BJ (cell line): Measurements from ENCODE around the gene KCNK1. TPM values are rescaled to one million over a fixed set of nuclear protein-coding genes. Genes with fewer than 3 reads are reported as not detected.

Experiments
- CTCF ChIA-PET: fragments of 350-600 bp; formaldehyde crosslinking; extraction: SDS; loops from one replicate; lab custom pipeline; 2021; ENCODE audit warnings: antibody characterized with exemption, inconsistent platforms; lab: Yijun Ruan, JAX
- POLR2A ChIA-PET: fragments of 300-600 bp; sonication (Branson Sonifier 250); formaldehyde crosslinking; extraction: SDS; loops from one replicate; lab custom pipeline; 2021; ENCODE audit warnings: antibody characterized with exemption; lab: Charles Lee
- DNase-seq: peaks from one replicate; pipeline ENCODE4 v3.0.0-alpha.2; 2011; ENCODE audit warnings: low read depth
- H3K27me3 ChIP-seq: 2 replicates; pipeline ENCODE4 v1.6.0; 2011; ENCODE audit warnings: low read length; ENCODE audit not compliant: control insufficient read depth, insufficient read depth
- H3K36me3 ChIP-seq: 2 replicates; pipeline ENCODE4 v1.5.1; 2011; ENCODE audit warnings: low read length; ENCODE audit not compliant: control insufficient read depth, insufficient read depth
- H3K4me3 ChIP-seq: 2 replicates; pipeline ENCODE4 v1.5.1; 2011; ENCODE audit warnings: low read depth, mild to moderate bottlenecking, control low read depth, low read length
- polyA plus RNA-seq: library from polyadenylated mRNA; depleted of rRNA; stranded (reverse); fragments of >200 nt; gene quantifications from 2 replicates; pipeline ENCODE4 v1.2.3, GENCODE V29; 2011
- TF ChIP-seq, protein P1 (sequence below): IDR thresholded peaks from 2 replicates; pipeline ENCODE4 v1.5.1; 2011; ENCODE audit warnings: low read depth, mild to moderate bottlenecking, control low read depth, inconsistent platforms, low read length, moderate library complexity; ENCODE audit not compliant: insufficient read depth

The KCNK1 gene
- polyA plus RNA-seq, 1 experiment = 3.0 TPM

DNA sequence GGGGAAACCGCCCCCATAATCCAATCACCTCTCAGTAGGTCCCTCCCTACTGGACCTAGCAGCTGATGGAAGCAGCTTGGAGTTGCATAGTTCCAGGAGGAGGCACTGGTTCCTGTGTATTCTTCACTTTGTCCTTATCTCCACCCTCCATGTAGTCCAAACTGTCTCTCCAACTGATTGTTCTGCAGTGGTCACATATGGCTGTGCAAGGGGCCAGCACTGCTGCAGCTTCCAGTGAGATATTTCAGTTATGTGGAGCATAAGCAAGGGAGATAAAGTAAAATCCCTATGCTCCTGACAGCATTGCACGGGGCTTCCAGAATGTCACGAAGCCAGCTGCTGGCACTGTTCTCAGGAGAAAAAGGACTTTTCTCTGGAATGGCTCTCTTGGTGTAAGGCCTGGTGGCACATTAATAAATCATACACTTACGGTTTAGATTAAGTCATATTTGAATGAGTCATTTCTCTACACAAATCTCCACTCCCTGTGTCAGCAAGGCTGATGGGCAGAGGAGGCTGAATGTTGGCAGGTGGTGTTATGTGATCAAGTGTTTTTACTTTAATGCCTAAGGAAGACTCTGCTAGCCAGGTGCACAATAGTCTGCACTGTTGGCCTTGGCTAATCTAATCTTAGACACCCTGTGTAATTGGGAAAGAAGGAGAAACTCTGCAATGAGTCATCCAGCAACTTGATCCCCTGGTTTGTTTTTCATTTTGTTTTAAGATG is 93.4 kb downstream of the KCNK1 start:
- Histone ChIP-seq H3K4me3 (no peak overlapping the region), H3K36me3 (no peaks in the 10 kb centered on the region), H3K27me3 (no peaks in the 10 kb centered on the region)
- TF ChIP-seq, protein P1, sequence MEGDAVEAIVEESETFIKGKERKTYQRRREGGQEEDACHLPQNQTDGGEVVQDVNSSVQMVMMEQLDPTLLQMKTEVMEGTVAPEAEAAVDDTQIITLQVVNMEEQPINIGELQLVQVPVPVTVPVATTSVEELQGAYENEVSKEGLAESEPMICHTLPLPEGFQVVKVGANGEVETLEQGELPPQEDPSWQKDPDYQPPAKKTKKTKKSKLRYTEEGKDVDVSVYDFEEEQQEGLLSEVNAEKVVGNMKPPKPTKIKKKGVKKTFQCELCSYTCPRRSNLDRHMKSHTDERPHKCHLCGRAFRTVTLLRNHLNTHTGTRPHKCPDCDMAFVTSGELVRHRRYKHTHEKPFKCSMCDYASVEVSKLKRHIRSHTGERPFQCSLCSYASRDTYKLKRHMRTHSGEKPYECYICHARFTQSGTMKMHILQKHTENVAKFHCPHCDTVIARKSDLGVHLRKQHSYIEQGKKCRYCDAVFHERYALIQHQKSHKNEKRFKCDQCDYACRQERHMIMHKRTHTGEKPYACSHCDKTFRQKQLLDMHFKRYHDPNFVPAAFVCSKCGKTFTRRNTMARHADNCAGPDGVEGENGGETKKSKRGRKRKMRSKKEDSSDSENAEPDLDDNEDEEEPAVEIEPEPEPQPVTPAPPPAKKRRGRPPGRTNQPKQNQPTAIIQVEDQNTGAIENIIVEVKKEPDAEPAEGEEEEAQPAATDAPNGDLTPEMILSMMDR = no peak
- DNase-seq = peak; percentile 28
- POLR2A ChIA-PET = no interaction called here
- CTCF ChIA-PET = no interaction called here

DNA sequence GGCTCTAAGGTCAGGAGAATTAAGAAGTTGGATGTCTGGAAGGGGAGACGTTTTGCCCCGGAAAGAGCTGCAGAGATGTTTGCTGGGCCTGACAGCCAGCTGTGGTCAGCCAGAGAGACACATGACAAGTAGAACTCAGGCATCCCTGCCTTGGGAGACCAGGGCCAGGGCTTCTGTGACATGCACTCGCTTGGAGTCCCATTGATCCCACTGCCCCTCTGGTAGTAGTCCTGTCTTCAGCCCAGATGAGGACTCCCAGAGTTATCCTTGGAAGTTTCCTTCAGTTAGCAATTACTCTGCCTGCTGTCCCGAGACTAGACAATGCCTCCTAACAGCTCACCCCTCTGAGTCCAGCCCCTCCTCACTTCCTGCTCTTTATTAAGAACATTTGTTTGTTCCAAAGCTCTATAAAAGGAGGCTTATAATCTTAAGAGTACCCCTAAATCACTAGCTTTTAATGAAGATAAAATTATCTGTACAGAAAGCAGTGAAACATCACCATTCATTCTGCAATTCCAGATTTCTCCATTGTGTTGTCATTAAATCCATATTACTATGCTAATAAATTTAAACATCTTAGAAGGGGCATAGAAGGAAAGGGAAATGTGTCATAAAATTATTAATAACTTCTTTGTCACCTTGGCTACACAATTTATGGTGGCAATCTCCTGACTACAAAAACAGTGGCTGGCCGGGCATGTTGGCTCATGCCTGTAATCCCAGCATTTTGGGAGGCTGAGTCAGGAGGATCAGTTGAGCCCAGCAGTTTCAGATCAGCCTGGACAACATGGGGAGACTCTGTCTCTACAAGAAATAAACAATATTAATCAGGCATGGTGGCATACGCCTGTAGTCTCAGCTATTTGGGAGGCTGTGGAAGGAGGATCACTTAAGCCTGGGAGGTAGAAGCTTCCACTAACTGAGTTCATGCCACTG is 94.2 kb downstream of the KCNK1 start:
- no peak for DNase-seq
- Histone ChIP-seq H3K36me3 (no peaks in the 10 kb centered on the region), H3K27me3 (no peaks in the 10 kb centered on the region), H3K4me3 (no peak overlapping the region)
- ChIA-PET POLR2A (no interaction called here), CTCF (no interaction called here)
- TF ChIP-seq, protein P1 = no peak

DNA sequence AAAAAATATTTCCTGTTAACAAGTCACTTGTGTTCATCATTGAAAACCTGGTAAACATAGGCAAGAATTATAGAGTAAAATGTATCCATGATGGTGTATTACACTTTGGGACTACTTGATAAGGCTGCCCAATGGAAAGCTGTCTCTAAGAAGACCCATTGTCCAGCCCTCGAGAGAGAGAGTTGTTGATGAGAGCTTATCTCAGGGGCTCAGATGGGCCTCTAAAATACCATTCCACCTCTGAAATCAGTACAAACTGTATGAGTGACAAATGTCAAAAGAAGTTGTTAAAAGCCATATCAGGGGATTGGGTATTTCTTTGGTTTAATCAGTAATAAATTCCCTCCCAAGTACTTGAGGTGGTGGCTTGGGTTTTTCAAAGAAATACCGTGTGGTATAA is 96.1 kb downstream of the KCNK1 start:
- no peaks in the 10 kb centered on the region for H3K27me3 ChIP-seq
- H3K4me3 ChIP-seq = no peak overlapping the region
- H3K36me3 ChIP-seq = no peaks in the 10 kb centered on the region
- DNase-seq = no peak
- POLR2A ChIA-PET = no interaction called here
- TF ChIP-seq, protein P1 = no peak
- CTCF ChIA-PET = interaction anchor here (0.6 kb wide), 1 partner anchor 289 kb away, joined by 5 read pairs; no protein-coding TSS in a partner anchor

DNA sequence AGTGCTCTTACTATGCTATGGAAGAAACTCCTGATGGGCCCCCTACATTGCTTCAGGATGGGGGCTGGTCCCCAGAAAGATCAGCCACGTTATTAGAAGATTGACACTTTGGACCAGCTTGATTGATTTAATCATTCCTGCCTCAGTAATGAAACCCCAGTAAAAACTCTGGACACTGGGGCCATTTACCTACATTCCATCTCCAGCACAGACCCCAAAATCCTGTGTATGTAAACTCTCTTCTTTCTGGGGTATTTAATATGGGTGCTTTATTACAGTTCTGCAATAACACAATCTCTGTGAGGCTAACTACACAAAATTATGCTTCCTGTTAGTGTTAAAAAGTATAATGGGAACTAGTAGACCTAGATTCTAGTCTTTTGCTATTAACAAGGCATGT is 96.6 kb downstream of the KCNK1 start:
- no peaks in the 10 kb centered on the region for H3K27me3 ChIP-seq
- ChIA-PET CTCF (no interaction called here), POLR2A (no interaction called here)
- H3K36me3 ChIP-seq = no peaks in the 10 kb centered on the region
- TF ChIP-seq, protein P1 = no peak
- DNase-seq = no peak
- no peak overlapping the region for H3K4me3 ChIP-seq

DNA sequence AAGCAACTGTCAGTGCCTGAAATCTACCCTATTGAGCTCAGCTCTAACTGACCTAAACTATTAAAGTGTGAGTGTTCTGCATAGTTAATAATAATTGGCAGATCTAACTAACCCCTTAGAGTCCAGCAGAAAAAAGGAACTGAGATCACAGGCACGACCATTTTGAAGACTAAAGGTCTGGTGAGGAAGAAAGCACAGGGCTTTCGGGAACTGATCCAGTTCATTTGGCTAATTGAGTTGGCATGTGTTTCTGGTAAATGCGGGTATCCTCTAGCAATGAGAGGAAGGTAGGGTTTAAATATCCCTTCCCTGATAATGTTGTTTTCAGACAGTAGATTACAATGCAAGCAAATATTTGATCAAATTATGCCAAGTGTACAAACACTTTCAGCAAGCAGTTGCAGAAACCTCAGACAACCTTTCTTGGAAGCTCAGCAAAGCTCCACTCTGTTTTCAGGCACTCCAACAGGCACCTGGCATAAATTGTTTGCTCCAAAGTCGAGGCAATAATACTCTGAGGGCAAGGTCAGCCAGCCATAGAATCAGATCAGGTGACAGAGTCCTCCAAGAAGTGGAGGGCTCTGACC is 100.8 kb downstream of the KCNK1 start:
- no peak for DNase-seq
- POLR2A ChIA-PET = no interaction called here
- no peaks in the 10 kb centered on the region for H3K27me3 ChIP-seq
- H3K36me3 ChIP-seq = no peaks in the 10 kb centered on the region
- TF ChIP-seq, protein P1 = no peak
- CTCF ChIA-PET = interaction anchor here (0.6 kb wide), 1 partner anchor 43 kb away, joined by 3 read pairs; no protein-coding TSS in a partner anchor
- H3K4me3 ChIP-seq = no peak overlapping the region
